Epithelial cell of esophagus (primary cell): ENCODE data around the gene NARS2.
A peak's percentile ranks its signal among the peaks of the same experiment; 100 is the strongest.
"Not testable (repeated sequence)": the region's sequence is repeated elsewhere in the genome, so short reads cannot be mapped to it uniquely, and the experiment has no call there.

Experiments used
- DNase-seq: peaks from one replicate; pipeline ENCODE4 v3.0.0; 2010; ENCODE audit warnings: low read depth
- H3K4me3 ChIP-seq: 2 replicates; pipeline ENCODE4 v1.5.1; 2011; ENCODE audit warnings: mild to moderate bottlenecking, low read length, control low read depth
- TF ChIP-seq, protein P1 (sequence below): IDR thresholded peaks from 2 replicates; pipeline ENCODE4 v1.5.1; 2011; ENCODE audit warnings: low read depth, mild to moderate bottlenecking, low read length, control low read depth, inconsistent platforms; ENCODE audit not compliant: insufficient read depth; ENCODE audit errors: missing control alignments

Gene NARS2

DNA sequence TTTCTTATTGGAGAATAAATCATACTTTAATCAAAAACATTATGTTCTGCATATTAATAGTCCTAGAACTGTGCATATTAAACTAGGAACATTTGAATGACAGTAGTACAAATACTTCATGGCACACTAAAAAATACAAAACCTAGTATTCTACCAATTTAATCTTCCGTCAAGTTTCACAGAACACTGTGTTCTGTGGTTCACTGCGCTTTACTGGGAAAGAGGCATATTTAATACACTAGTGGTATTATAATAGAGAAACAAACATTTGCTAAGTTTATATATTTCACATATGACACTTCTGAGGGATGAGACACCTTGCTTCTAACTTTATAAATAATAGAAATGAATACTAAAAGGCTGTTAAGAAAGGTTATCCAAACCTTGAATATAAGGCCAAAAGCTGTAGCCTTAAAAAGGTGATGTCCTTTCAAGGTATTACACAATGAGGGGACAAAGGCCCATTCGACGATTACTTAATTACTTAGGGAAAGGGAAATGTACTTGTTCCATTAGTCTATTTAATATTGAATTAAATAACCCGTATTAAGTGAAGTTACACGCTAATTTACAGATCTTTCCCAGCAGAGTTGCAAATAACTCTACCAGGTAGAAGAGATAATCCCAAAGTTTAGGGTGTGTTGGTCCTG lies 48.0 kb downstream of the NARS2 start:
- TF ChIP-seq, protein P1, sequence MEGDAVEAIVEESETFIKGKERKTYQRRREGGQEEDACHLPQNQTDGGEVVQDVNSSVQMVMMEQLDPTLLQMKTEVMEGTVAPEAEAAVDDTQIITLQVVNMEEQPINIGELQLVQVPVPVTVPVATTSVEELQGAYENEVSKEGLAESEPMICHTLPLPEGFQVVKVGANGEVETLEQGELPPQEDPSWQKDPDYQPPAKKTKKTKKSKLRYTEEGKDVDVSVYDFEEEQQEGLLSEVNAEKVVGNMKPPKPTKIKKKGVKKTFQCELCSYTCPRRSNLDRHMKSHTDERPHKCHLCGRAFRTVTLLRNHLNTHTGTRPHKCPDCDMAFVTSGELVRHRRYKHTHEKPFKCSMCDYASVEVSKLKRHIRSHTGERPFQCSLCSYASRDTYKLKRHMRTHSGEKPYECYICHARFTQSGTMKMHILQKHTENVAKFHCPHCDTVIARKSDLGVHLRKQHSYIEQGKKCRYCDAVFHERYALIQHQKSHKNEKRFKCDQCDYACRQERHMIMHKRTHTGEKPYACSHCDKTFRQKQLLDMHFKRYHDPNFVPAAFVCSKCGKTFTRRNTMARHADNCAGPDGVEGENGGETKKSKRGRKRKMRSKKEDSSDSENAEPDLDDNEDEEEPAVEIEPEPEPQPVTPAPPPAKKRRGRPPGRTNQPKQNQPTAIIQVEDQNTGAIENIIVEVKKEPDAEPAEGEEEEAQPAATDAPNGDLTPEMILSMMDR = no peak
- no peak overlapping the region for H3K4me3 ChIP-seq
- no peak for DNase-seq

DNA sequence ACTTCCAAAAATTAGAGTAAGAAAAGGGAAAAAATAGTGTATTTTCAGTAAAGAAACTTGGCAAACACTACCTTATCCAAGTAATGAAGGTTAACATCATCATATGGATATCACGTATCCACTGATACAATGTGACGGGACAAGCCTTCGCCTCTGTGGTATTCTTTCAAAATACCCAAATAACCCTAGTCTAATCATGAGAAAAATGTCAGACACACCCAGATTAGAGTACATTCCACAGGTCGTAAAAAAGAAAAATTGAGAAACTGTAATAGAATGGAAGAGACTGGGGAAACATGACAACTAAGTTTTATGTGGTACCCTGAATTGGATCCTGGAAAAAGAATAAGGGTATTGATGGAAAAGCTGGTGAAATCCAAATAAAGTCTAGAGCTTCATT lies 48.9 kb downstream of the NARS2 start:
- TF ChIP-seq, protein P1 = no peak
- DNase-seq = no peak
- no peak overlapping the region for H3K4me3 ChIP-seq

DNA sequence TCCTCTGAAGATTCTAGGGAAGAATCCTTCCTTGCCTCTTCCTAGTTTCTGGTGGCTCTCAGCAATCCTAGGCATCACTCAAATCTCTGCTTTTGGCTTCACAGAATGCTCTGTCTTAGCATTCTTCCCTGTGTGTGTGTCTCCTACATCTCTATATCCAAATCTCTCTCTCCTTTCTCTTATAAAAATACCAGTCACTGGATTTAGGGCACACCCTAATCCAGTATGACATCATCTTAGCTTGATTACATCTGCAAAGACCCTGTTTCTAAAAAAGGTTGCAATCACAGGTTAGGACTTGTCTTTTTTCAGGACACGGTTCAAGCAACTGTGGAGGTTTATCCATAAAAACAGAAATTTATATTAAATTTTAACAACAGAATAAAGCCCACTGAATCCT lies 54.4 kb downstream of the NARS2 start:
- TF ChIP-seq, protein P1 = no peak
- H3K4me3 ChIP-seq = no peak overlapping the region
- DNase-seq = peak; percentile 18

DNA sequence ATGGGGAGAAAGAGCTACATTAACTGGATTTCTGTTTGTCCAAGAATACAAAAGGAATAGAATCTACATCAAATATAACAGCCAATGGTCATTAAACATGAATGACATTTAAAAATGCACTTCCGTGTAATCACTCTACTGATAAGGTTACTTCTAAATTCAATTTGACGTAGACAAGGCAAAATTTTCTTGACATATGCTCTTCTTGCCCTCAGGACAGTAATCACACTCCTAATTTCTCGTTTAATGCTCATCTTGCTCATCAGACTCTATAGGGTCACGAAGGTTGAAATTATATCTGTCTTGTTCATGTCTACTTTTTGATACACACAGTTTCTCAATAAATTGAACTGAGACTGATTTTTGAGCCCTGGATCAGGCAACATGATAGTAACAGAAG lies 58.4 kb downstream of the NARS2 start:
- TF ChIP-seq, protein P1 = no peak
- DNase-seq = no peak
- H3K4me3 ChIP-seq = no peak overlapping the region

GRCh38 chr11:78514922-78515502 lies 59.7 kb downstream of the NARS2 start:
- no peak for DNase-seq
- TF ChIP-seq, protein P1 = no peak

GRCh38 chr11:78513085-78513484 lies 61.6 kb downstream of the NARS2 start:
- not testable (repeated sequence) for H3K4me3 ChIP-seq, DNase-seq

More at GRCh38 chr11:78514922-78515502, 59.7 kb downstream of the NARS2 start:
- no peak overlapping the region for H3K4me3 ChIP-seq

- TF ChIP-seq, protein P1 = no peak
- DNase-seq = no peak
- no peak overlapping the region for H3K4me3 ChIP-seq
These were observed 64.1 kb downstream of the NARS2 start for GRCh38 chr11:78510597-78510996.
